ENCODE measurements around the gene ACAP2.
"Not testable (repeated sequence)": the region's sequence is repeated elsewhere in the genome, so short reads cannot be mapped to it uniquely, and the experiment has no call there.

ACAP2 gene

DNA sequence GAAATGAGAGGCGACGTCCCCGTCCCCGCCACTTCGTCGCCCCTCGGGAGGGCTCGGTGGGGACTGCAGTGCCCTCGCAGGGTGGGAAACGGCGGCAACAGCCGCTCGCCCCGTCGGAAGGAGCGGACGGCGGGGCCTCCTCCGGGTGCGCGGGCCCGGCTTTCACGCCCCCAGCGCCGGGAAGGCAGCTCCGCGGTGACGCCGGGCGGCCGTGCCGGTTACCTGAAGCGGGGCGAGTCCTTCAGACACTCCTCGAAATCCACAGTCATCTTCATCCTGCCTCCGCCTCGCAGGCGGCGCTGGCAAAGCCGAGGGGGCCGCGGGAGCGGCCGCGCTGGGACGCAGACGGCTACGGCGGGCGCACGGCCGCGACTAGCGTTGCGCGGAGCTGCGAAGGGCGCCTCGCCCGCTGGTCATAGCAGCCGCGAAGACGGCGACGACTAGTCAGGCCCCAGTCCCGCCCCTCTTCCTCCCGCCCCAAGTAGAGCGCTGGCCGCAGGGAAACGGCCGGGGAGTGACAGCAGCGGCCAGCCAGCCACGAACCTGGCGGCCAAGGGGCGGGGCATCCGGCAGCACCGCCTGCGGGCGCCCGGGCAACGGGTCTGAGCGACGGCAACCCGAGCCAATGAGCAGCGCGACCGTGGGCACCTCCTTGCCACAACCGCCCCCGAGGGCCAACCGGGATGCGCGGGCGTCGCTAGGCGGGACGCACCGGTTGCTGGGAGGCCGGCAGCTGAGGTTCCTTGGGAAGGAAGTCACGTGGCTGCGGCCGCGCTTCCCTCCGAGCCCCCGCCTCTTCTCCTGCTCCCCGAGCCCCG lies at the start of gene ACAP2:
ACAP2 (minus strand) TSS at position 448 of the 818 bp plus-strand sequence; CDS start at position 275, 173 bp downstream.
- peak; percentile 98 for TF ChIP-seq POLR2A (IDR thresholded peaks at IDR 0.05; ENCODE audit: low read depth, low read length)
- peak; percentile 100 for DNase-seq (ENCODE audit: insufficient read length, low spot score)
- FAIRE-seq, result peak; percentile 98

- FAIRE-seq (no peak), DNase-seq (ENCODE audit: insufficient read length, low spot score) (no peak)
- no peak for TF ChIP-seq POLR2A (IDR thresholded peaks at IDR 0.05; ENCODE audit: low read depth, low read length)
Observed at GRCh38 chr3:195475614-195476013, 32.8 kb upstream of the ACAP2 start.

GRCh38 chr3:195475116-195475515 lies 32.3 kb upstream of the ACAP2 start:
- not testable (repeated sequence) for FAIRE-seq; DNase-seq (ENCODE audit: insufficient read length, low spot score)

DNA sequence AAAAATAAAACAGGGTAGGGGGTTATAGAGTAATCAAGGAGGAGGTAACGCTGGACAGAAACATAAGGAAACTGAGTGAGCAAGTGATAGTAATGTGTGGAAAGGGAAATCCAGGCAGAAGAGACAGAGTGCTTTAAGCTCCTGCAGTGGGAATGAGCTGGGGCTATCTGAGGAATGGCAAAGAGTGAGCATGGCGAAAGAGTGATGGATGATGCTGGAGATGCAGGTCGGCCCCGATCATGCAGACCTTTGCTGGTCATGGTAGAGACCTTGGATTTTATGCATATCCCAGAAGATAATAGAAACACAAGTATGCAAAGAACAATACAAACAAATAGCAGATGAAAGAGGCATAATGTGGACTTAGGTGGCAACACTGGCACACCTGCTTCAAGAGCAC lies 26.0 kb upstream of the ACAP2 start:
- no peak for TF ChIP-seq POLR2A (IDR thresholded peaks at IDR 0.05; ENCODE audit: low read depth, low read length)
- FAIRE-seq (no peak), DNase-seq (ENCODE audit: insufficient read length, low spot score) (no peak)

- no peak for DNase-seq (ENCODE audit: insufficient read length, low spot score)
- no peak for TF ChIP-seq POLR2A (IDR thresholded peaks at IDR 0.05; ENCODE audit: low read depth, low read length)
- no peak for FAIRE-seq
Observed at GRCh38 chr3:195468391-195468776, 25.6 kb upstream of the ACAP2 start.

GRCh38 chr3:195467641-195468390 lies 25.0 kb upstream of the ACAP2 start:
- DNase-seq (ENCODE audit: insufficient read length, low spot score), result no peak
- no peak for TF ChIP-seq POLR2A (IDR thresholded peaks at IDR 0.05; ENCODE audit: low read depth, low read length)
- FAIRE-seq, result no peak

DNA sequence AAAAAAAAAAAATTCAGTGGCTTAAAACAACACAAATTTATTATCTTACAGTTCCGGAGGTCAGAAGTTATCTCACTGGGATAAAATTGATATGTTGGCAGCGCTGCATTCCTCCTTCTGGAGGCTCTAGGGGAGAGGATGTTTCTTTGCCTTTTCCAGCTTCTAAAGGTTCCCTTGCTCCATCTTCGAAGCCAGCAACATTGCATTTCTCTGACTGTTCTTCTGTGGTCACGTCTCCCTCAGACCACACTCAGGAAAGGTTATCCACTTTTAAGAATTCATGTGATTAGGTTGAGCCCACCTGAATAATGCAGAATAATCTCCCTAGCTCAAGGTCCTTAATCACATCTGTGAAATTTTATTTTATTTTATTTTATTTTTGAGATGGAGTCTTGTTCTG lies 23.4 kb upstream of the ACAP2 start:
- DNase-seq (ENCODE audit: insufficient read length, low spot score), result no peak
- FAIRE-seq, result no peak
- no peak for TF ChIP-seq POLR2A (IDR thresholded peaks at IDR 0.05; ENCODE audit: low read depth, low read length)

GRCh38 chr3:195462922-195463321 lies 20.1 kb upstream of the ACAP2 start:
- DNase-seq (ENCODE audit: insufficient read length, low spot score); FAIRE-seq: not testable (repeated sequence)

GRCh38 chr3:195462308-195462610 lies 19.4 kb upstream of the ACAP2 start:
- no peak for TF ChIP-seq POLR2A (IDR thresholded peaks at IDR 0.05; ENCODE audit: low read depth, low read length)
- FAIRE-seq, result no peak

DNA sequence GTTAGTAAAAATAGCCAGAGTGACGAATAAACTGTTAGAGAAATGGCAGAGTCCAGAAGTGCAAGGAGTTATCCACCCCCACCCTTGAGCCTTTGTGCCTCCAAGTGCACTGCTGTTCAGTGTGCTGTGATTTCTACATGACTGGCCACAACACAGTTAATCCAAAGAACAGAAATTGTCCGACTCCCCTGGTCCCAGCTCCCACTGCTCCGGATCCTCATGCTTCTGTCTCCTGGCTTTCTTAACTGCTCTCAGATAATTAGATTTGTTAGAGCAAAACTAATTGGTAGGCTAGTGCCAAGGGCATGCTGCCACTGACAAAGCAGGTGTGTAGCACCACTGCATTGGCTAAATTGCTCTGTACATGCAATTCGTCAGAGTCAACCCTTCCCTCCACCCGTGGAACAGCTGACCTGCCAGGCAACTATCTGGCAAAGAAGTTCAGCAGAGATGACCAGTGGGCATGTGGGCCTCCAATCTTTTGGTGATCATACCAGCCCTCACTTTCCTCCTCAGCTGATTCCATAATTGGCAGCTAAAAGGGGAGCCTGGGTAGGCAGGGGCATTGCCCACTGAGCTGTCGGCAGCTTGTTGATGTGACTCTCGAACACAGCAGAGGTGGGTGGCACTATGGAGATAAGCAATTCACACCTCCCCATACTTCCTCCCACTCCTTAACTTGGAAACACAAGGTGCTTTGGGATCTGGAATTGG lies 18.9 kb upstream of the ACAP2 start:
- FAIRE-seq (no peak), DNase-seq (ENCODE audit: insufficient read length, low spot score) (no peak)
- TF ChIP-seq POLR2A (IDR thresholded peaks at IDR 0.05; ENCODE audit: low read depth, low read length), result no peak

More at GRCh38 chr3:195462308-195462610, 19.4 kb upstream of the ACAP2 start:
- no peak for DNase-seq (ENCODE audit: insufficient read length, low spot score)

GRCh38 chr3:195460091-195460713 lies 17.4 kb upstream of the ACAP2 start:
- FAIRE-seq, result no peak
- no peak for TF ChIP-seq POLR2A (IDR thresholded peaks at IDR 0.05; ENCODE audit: low read depth, low read length)
- no peak for DNase-seq (ENCODE audit: insufficient read length, low spot score)

GRCh38 chr3:195458316-195458717 lies 15.5 kb upstream of the ACAP2 start:
- TF ChIP-seq POLR2A (IDR thresholded peaks at IDR 0.05; ENCODE audit: low read depth, low read length), result no peak
- DNase-seq (ENCODE audit: insufficient read length, low spot score) (no peak), FAIRE-seq (no peak)

- TF ChIP-seq POLR2A (IDR thresholded peaks at IDR 0.05; ENCODE audit: low read depth, low read length), result no peak
- no peak for FAIRE-seq
Observed at GRCh38 chr3:195455789-195456188, 13.0 kb upstream of the ACAP2 start.

DNA sequence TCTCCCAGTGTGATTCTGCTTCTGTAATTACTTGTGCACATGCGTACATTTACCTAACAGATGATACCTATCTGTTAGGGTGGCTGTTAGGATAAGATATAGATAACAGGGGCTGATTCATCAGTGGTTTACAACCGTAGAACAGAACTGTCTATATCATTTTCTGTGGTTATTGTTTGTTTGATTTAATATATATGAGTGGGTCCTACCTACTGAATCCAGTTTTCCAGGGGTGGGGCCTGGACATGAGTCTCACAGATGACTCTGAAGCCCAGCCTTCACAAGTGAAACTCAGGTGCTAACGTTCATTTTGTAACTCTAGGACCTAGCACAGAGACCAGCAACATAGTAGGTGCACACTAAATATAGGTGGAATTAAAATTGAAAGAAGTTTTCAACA lies 10.4 kb upstream of the ACAP2 start:
- TF ChIP-seq POLR2A (IDR thresholded peaks at IDR 0.05; ENCODE audit: low read depth, low read length), result no peak
- no peak for DNase-seq (ENCODE audit: insufficient read length, low spot score)
- no peak for FAIRE-seq

More at GRCh38 chr3:195455789-195456188, 13.0 kb upstream of the ACAP2 start:
- DNase-seq (ENCODE audit: insufficient read length, low spot score), result no peak
